RPMI7951 (cell line): Measurements from ENCODE around the gene ZC3H7B. TPM values are rescaled to one million over a fixed set of nuclear protein-coding genes. Genes with fewer than 3 reads are reported as not detected.

Experiments used
- total RNA-seq: library from RNA; depleted of rRNA; stranded (reverse); fragments of >200 nt; shearing (Covaris generic); gene quantifications from 2 replicates; pipeline ENCODE4 v1.2.3, GENCODE V29; 2014; rRNA removed

Gene ZC3H7B
- total RNA-seq, 1 experiment from 2014 or later: 19.6 TPM

Other genes with a start within 250 kb of the ZC3H7B start
- gene EP300, start 208.9 kb upstream of the ZC3H7B start, total RNA-seq: 24.0 and 27.3 TPM in 2 replicates
- gene L3MBTL2, start 96.2 kb upstream of the ZC3H7B start, total RNA-seq: 14.7 and 15.4 TPM in 2 replicates
- gene CHADL, start 60.6 kb upstream of the ZC3H7B start, total RNA-seq: 0.29 TPM in 1 of 2 replicates, not detected in the other
- gene RANGAP1, start 15.3 kb upstream of the ZC3H7B start, total RNA-seq: 68.4 and 72.0 TPM in 2 replicates
- gene TEF, start 80.4 kb downstream of the ZC3H7B start, total RNA-seq: 8.8 and 13.0 TPM in 2 replicates
- 11.5 and 14.2 TPM in 2 replicates for gene TOB2, start 145.3 kb downstream of the ZC3H7B start, total RNA-seq
- 55.6 and 59.7 TPM in 2 replicates for gene PHF5A, start 167.2 kb downstream of the ZC3H7B start, total RNA-seq
- gene ACO2, start 167.6 kb downstream of the ZC3H7B start, total RNA-seq: 38.5 and 43.7 TPM in 2 replicates
- gene POLR3H, start 242.9 kb downstream of the ZC3H7B start, total RNA-seq: 11.5 and 14.0 TPM in 2 replicates